A549 treated with ZK216348 at 1 μM for 4 hours (cell line): ENCODE measurements around the gene RTKN2. TPM values are rescaled to one million over a fixed set of nuclear protein-coding genes. Genes with fewer than 3 reads are reported as not detected.

ENCODE experiments used
- total RNA-seq: library from RNA; stranded (reverse); fragments of 200-300 nt; extraction: Qiagen RNA extraction; gene quantifications from 5 replicates; pipeline ENCODE4 v1.2.3, GENCODE V29; 2022; ENCODE audit warnings: low read depth

RTKN2 gene
- 0.55 to 1.3 TPM (median 0.88 TPM) in 5 replicates for total RNA-seq

GRCh38 chr10:62268399-62269114 lies at the start of gene RTKN2:
TSS of gene RTKN2 (minus strand) at chr10:62268844. CDS start at chr10:62268610, 234 bp downstream.

Other genes with a start within 250 kb of the RTKN2 start
- 0.79 to 1.3 TPM (median 0.93 TPM) in 5 replicates for gene ZNF365, start 105.5 kb upstream of the RTKN2 start, total RNA-seq